Dermis blood vessel endothelial cell (primary cell): ENCODE measurements around the gene DCLK1. TPM values are rescaled to one million over a fixed set of nuclear protein-coding genes. Genes with fewer than 3 reads are reported as not detected.
"Not testable (repeated sequence)": the region's sequence is repeated elsewhere in the genome, so short reads cannot be mapped to it uniquely, and the experiment has no call there.

Experiments used
- DNase-seq: peaks from one replicate; pipeline ENCODE4 v3.0.0; 2010
- total RNA-seq: library from RNA; depleted of rRNA; stranded (reverse); fragments of >200 nt; gene quantifications from 2 replicates; pipeline ENCODE4 v1.2.3, GENCODE V29; 2014

Gene DCLK1
- total RNA-seq, 1 donor from 2014 or later, result 38.1 TPM

GRCh38 chr13:36082806-36083205 lies 48.4 kb downstream of the DCLK1 start:
- DNase-seq, result no peak

GRCh38 chr13:36082396-36082795 lies 48.8 kb downstream of the DCLK1 start:
- DNase-seq, result no peak

GRCh38 chr13:36076211-36076610 lies 55.0 kb downstream of the DCLK1 start:
- DNase-seq, result no peak

- DNase-seq, result no peak
Observed at GRCh38 chr13:36074659-36075058, 56.5 kb downstream of the DCLK1 start.

GRCh38 chr13:36072152-36072935 lies 58.8 kb downstream of the DCLK1 start:
- no peak for DNase-seq

- DNase-seq, result not testable (repeated sequence)
Observed at GRCh38 chr13:36070504-36071192, 60.5 kb downstream of the DCLK1 start.

GRCh38 chr13:36069881-36070366 lies 61.3 kb downstream of the DCLK1 start:
- no peak for DNase-seq

- DNase-seq, result no peak
Observed at GRCh38 chr13:36068991-36069390, 62.2 kb downstream of the DCLK1 start.

GRCh38 chr13:36068566-36068965 lies 62.6 kb downstream of the DCLK1 start:
- no peak for DNase-seq

GRCh38 chr13:36067746-36068381 lies 63.3 kb downstream of the DCLK1 start:
- DNase-seq, result no peak

GRCh38 chr13:36062249-36062648 lies 68.9 kb downstream of the DCLK1 start:
- no peak for DNase-seq

- no peak for DNase-seq
Observed at GRCh38 chr13:36061621-36062020, 69.6 kb downstream of the DCLK1 start.

- no peak for DNase-seq
Observed at GRCh38 chr13:36061054-36061453, 70.1 kb downstream of the DCLK1 start.

GRCh38 chr13:36059321-36059720 lies 71.9 kb downstream of the DCLK1 start:
- no peak for DNase-seq

- no peak for DNase-seq
Observed at GRCh38 chr13:36058116-36058515, 73.1 kb downstream of the DCLK1 start.

- no peak for DNase-seq
Observed at GRCh38 chr13:36057547-36057946, 73.6 kb downstream of the DCLK1 start.

- no peak for DNase-seq
Observed at GRCh38 chr13:36057041-36057440, 74.1 kb downstream of the DCLK1 start.

GRCh38 chr13:36055366-36055765 lies 75.8 kb downstream of the DCLK1 start:
- no peak for DNase-seq

- DNase-seq, result no peak
Observed at GRCh38 chr13:36054041-36054440, 77.1 kb downstream of the DCLK1 start.

- DNase-seq, result no peak
Observed at GRCh38 chr13:36051082-36051481, 80.1 kb downstream of the DCLK1 start.

GRCh38 chr13:36046672-36047071 lies 84.5 kb downstream of the DCLK1 start:
- no peak for DNase-seq

GRCh38 chr13:36038785-36039555 lies 92.2 kb downstream of the DCLK1 start:
- no peak for DNase-seq

- no peak for DNase-seq
Observed at GRCh38 chr13:36033035-36033434, 98.1 kb downstream of the DCLK1 start.
